GM23248 (cell line): ENCODE results near the gene AGFG1.

Experiments
- EZH2 ChIP-seq: fragments of 200-600 bp; sonication (generic); IDR thresholded peaks from 2 replicates; pipeline ENCODE4 v1.6.1; 2018; ENCODE audit warnings: antibody characterized with exemption, mild to moderate bottlenecking; ENCODE audit not compliant: insufficient read depth, poor library complexity, severe bottlenecking
- EZH2phosphoT487 ChIP-seq: fragments of 200-600 bp; sonication (generic); IDR thresholded peaks from 2 replicates; pipeline ENCODE4 v1.6.1; 2018; ENCODE audit warnings: antibody characterized with exemption, moderate library complexity, mild to moderate bottlenecking, low read depth; ENCODE audit not compliant: insufficient read depth

GRCh38 chr2:227461811-227462461 lies 10.0 kb upstream of the AGFG1 start:
- TF ChIP-seq EZH2 = no peak
- no peak for TF ChIP-seq EZH2phosphoT487
